HG03135 (cell line): ENCODE data around the gene PLPPR5.
"Not testable (repeated sequence)": the region's sequence is repeated elsewhere in the genome, so short reads cannot be mapped to it uniquely, and the experiment has no call there.

ENCODE experiments used
- ATAC-seq: cut with Tn5 transposase; IDR thresholded peaks from one replicate; pipeline ENCODE4 v1.9.1; 2021; ENCODE audit warnings: mild to moderate bottlenecking, moderate library complexity; ENCODE audit not compliant: unreplicated experiment

PLPPR5 gene, protein sequence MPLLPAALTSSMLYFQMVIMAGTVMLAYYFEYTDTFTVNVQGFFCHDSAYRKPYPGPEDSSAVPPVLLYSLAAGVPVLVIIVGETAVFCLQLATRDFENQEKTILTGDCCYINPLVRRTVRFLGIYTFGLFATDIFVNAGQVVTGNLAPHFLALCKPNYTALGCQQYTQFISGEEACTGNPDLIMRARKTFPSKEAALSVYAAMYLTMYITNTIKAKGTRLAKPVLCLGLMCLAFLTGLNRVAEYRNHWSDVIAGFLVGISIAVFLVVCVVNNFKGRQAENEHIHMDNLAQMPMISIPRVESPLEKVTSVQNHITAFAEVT

DNA sequence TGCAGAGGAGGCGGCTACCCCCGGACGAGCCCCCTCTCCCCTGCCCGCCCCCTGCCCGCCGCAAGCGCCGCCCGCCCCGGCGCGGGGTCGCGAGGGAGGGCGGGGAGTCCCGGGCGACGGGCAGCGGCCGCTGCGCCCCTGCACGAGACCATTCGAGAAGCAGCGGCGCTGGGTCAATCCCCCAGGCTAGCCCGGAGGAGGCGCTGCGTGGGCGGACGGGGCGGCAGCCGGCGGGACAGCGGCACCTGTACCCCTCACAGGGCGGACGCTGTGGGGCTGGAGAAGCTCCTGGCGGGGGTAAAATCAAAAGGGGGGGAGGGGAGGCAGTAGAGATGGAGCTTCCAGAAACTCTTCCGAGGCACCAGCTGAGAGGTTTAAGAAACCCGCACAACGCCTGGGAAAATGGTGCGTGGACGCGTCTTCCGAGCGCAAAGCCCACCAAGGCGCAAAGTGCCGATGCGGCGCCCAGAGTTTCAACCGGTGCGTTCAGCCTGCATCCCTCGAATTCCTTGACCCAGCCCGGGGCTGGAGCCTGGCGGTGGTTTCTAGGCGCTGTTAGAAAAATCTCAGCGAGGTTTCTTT, at the start of gene PLPPR5:
TSS of gene PLPPR5 (minus strand) at position 1 of the 582 bp plus-strand sequence. CDS start 190 bp downstream, outside the sequence.
- ATAC-seq, result no peak

DNA sequence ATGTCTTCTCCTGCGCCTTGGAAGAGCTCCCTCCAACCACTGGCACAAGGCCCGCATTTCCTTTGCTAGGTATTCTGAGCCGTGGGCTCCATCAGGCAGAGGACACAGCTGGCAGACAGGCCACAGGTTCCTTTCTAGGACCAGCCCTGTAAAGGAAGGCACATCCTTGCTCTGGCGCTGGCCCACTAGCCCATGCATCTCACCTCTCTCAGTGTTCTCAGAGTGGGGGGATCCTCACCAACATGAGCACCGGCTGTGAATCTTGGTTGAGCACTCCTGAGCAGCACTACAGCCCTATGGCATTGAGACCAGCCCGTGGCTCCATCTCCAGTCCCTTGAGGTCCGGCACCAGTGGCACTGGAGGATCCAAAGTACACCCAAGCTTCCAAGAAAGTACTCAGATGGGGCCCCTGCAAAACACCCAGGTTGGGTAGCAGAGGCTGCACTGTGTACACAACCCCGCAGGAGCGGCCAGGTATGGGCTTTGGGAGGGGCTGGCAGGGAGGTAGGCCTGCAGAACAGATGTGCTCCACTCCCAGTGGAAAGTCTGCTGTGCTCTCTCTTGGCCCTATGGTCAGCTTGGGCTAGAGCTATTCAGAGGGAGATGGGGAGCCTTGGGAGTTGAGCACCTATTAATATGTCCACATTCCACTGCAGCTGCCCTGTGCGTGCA, 47.1 kb upstream of the PLPPR5 start:
- no peak for ATAC-seq

DNA sequence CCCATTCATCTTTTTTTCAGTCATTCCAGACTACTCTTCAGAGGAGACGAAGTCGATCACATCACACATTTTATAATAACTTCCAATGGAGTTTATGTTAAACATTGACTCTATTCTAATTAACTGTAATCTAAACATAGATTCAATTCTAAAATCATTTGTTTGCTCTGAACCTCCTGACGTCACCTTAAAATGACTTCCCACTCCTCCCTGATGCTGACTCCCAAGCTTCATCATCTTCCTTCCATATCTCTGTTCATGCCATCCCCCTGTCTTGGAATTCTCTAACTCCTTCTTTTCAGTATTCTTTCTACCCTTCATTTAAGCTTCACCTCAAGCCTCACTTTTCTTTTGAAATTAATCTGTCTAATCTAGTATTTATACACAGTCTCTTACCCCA, 45.1 kb upstream of the PLPPR5 start:
- no peak for ATAC-seq

DNA sequence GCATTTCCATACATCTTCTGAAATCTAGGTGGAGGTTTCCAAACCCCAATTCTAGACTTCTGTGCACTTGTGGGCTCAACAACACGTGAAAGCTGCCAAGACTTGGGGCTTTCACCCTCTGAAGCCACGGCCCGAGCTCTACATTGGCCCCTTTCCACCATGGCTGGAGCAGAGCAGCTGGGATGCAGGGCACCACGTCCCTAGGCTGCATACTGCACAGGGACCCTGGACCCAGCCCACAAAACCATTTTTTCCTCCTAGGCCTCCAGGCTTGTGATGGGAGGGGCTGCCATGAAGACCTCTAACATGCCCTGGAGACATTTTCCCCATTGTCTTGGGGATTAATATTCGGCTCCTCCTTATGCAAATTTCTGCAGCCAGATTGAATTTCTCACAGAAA, 32.1 kb upstream of the PLPPR5 start:
- not testable (repeated sequence) for ATAC-seq

DNA sequence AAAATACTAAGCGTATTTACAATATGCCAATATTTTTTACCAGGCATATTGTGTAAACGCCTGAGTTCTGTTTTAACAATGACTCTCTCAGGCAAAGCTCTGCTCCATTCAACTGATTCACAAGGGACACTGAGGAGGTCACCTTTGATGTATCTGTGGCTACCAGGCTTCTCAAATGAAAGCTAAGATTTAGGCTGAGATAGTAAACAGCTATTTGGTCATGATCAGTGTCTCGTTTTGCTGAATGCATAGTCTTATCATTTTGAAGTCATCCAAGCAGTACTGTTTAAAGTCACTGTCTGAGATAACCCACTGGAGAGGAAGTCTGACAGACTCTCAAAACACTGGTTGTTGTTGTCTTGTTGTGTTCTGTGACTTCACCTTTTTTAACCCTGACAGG, 13.7 kb upstream of the PLPPR5 start:
- ATAC-seq, result no peak

DNA sequence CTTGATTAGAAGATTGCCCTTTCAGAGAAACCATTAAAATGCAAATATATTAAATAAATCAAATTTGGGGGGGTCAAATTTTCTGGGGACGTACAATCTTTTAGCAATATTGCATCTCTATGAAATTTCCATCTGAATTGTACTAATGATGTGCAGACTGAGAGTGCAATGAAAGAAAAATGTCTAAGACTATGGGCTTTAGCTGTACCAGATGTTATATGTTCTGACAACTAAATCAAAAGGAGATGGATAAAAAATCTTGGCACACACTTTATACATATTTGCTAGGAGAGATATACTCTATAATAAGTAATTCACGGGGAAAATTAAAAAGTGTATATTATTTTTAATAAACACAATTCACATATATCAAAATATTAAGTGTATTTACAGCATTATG, 13.0 kb upstream of the PLPPR5 start:
- no peak for ATAC-seq

DNA sequence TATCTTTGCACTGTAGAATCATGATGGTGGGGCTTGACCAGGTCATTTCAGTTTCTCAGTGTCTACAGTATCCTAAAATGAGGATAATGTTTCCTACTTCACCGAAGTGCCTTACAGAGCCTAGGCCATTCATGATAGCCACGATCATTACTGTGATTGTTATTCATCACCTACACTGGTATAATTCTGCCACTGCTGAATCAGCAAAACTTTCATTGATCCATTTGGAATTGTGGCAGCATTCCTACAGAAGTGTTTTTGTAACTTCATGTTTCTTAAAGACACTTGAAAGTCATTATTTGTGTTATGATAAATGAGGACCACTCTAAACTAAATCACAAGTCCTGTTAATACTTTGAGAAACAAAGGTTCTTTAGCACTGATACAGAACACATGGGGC, 6.0 kb upstream of the PLPPR5 start:
- no peak for ATAC-seq

DNA sequence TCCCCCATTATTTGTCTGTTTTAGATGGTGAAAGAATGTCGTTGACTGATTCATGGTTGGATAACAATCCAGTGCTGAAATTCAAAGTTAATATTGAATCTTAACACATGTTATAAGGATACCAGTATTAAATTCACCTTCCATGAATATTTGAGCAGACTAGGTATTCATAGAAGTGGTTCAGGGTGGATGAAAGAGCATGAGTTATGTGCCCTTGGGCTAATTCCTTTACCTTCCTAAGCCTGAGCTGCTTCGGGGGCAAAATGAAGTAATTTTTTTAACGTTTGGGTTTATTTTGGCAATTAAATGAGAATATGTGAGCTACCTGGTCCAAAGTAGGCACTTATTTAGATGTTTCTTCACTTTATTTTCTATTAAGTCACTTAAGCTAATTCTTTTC, 2.7 kb upstream of the PLPPR5 start:
- no peak for ATAC-seq

DNA sequence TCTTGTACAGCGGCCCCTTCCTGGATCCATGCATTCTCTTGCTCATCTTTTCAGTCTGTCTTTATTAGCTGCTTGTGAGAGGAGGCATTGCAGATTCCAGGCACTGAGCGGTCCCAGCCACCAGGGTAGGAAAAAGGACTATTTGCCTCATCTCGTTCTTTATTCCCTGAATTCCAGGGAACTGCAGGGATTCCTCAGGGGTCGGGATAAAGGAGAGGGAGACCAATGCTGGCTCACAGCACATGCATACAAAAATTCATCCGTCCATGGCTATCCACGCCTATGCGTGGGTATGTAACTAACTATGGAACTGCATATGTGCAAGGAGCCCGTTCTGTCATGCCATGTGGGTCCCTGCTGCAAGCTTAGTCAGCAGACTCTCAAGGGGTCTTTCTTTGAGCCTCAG, 879 bp upstream of the PLPPR5 start:
- ATAC-seq, result no peak

DNA sequence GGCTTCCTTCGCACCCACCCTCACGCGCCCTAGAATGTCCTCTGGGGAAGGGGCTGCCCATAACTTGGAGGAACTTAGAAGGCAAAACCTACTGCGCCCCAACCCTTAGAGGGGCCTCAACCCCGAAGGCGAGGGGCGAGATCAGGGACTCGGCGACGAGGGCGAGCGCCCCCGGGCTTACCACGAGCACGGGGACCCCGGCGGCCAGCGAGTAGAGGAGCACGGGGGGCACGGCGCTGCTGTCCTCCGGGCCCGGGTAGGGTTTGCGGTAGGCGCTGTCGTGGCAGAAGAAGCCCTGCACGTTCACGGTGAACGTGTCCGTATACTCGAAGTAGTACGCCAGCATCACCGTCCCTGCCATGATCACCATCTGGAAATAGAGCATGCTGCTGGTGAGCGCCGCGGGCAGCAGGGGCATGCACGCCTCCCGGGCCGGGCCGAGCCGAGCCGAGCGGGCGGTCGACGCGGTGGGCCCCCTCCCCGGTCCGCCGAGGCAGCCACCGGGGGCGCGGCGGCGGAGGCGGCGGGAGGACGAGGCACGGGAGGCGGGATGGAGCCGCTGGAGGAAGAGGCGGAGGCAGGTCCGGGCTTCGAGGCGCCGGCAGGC, 304 bp downstream of the PLPPR5 start:
- no peak for ATAC-seq

DNA sequence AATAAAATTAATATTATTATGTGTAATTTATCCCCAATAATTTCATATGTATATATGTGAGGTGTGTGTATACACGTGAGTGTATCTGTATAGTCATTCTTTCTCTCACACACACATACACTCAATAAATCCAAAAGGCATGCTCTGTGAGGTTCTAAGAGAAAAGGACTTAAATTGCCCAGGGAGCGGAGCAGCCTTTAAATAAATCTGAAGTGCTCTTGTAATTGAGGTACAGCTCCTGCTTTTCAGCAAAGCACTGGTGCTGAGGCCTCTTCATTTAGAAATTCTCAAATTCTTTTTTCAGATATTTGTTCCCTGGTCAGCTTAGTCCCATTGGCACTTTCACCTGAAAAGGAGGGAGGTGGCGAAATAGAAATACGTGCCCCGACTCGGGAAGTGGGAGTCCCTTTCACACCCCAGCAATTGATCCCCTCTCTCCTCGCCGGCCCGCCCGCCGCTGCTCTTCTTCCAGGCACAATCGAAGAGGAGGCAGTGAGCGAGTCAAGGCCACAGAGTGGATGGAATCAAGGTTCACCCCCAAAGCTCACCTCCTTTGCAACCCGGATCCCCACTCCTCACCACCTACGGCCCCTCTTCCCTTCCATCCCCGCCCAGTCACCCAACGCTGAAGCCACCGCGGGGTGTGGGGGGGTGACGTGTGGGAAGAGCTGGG, 944 bp downstream of the PLPPR5 start:
- no peak for ATAC-seq

DNA sequence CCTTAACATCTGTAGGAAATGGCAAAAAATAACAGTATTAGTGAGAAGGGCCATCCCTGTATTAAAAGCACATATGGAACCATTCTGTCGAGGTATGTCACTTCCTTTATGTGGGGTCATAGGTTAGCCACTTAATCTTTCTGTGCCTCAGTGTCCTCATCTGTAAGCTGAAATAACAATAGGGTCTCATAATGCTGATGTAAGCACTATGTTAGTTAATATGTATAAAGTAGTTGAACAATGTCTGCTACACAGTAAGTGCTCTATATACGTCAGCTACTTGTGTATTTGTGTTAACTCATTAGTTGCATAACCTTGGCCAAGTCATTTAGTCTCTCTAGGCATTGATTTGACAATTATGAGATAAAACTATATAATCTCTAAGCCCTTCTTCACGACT, 11.8 kb downstream of the PLPPR5 start:
- ATAC-seq, result no peak

DNA sequence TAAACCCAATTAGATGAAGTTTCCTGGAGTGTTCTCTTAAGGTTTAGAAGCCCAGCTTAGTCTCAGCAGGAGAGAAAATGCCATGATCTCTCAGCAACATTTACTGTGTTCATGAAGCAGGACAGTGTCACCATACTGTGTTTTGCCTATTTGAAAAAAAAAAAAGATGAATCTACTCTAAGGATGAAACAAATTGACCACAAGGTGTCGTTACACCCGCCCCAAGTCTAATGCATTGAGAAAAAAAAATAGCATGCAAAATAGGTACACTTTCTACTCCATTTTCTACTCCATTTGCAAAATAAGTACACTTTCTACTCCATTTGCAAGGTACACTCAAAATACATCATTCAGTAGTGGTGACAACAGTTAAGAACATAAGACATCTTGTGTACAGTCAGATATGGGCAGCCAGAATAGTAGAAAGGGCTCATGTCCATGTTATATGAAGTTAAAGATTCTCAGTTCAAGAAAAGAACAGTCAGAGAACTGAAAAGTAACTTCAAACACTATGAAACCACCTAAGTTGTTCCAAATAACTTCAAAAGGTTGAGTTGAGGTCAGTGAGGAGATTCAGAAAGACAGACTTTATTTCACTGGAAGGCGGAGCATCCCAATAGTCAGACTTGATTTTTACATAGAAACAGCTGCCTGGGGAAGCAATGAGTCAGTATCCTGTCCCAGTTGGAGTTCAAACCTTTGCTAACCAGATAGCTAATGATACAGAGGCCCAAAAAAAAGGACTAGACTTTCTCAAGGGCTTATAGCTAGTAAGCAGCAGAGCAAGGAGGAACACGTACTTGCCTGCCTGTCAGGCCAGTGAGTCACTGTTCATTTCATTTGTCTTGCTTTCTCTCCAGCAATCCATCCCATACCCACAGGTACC, 13.3 kb downstream of the PLPPR5 start:
- no peak for ATAC-seq

DNA sequence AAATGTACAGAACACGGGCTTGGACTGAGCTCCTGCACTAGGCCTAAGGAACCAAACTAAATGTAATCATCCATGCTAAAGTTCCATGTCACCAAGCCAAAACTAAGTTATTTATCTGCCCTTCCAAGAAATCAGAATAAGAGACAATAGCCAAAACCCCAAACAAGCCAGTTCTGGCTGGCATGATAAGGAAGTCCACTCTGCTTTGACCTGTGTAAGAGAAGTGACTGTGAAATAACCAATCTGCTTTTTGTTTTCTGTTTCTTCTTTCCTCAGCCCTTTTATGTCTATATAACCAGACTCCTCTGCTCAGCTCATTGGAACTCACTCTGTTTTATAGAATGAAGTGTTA, 15.1 kb downstream of the PLPPR5 start:
- ATAC-seq, result no peak

DNA sequence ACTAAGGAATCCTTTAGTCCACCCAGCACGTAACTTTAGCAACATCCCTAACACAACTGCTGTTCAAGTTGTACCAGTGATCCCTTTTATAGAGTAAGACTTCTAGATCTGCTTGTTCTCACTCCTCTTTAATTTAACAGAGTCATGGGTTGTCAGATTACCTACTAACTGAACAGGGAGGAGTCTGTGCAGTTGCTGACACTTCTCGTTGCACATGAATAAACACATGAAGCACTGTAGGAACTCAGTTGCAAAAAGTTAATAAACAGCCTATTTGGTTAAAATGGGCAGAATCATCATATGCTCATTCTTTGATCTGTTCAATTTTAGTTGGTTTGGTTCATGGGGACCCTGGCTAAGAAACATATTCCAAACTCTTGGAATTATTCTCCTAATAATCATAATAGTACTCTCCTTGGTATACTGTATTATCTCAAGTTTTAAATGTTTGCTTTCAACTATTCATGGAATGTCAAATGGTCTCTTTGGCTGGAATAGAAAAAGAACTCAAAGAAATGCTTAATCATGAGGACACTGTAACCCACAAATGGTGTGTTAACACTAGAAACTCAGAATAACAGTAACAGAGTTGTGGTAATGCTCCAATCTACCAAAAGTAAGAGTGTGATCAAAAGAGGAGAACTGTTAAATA, 15.6 kb downstream of the PLPPR5 start:
- ATAC-seq, result peak; percentile 55

DNA sequence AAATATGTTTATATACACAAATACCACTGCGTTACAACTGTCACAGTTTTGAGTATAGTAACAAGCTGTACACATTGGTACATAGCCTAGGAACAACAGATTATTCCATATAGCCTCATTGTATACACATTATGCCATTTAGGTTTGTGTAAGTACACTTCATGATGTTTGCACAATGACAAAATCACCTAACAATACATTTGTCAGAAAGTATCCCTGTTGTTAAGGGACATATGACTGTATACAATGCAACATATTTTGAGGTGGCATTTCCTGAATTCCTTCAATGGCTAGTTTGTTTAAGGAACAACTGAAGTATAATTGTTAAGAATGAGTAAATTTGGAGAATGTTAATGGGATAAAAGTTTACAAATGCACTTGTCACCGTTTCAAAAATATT, 19.0 kb downstream of the PLPPR5 start:
- ATAC-seq, result no peak

DNA sequence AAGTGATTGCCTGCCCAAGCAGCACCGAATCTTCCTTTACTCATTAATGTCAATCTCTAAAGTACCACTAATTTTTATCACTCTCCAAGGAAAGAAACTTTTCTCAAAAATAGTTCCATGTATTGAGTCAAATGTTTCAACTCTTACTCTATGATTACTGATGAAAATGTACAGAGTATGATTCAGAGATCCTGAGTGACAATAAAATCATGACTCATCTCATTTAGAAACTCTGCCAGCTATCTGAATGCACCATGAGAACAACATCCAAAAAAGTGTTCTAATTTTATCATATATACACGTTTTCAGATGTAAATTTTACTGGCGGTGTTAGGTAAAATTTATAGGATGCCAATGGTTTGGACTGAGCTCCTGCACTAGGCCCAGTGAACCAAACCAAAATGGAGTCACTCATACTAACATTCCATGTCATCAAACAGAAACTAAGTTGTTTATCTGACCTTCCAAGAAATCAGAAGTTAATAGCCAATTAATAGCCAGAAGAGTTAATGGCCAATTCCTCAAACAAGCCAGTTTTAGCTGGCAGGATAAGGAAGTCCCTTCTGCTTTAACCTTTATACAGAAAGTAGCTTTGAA, 22.6 kb downstream of the PLPPR5 start:
- no peak for ATAC-seq

DNA sequence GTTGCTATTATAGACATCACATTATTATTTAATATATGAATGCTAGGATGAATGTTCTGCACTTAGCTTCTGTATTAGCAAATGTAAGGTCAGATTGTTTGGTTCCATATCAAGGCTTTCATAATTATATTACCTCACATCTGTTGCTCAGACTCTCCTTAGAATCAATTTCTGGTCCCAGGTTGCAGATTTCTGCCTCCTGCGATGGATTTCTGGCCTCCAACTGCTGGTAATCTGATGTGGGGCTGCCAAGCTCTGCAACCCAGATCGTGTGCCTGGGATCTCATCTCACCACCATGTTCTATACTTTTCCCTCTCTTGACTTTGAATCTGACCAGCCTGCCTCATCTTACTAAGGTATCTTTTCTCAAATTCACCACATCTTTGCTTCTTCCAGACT, 25.2 kb downstream of the PLPPR5 start:
- ATAC-seq, result no peak

DNA sequence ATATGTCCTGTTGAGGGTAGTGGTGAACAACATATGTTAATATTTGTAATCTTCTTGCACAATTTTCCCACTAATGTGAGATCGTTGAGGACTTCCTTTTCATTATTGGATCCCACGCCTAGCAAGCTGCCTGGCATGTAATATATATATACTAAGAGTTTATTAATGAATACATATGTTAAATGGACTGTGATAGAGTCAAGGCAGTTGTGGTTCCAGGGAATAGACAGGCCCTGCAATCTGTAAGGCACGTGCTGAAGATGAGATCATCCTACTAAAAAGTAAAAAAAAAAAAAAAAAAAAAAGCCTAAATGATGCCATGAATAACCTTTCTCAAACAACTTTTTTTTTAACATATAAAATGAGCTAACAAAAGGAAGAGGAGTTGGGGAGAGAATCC, 28.9 kb downstream of the PLPPR5 start:
- no peak for ATAC-seq

DNA sequence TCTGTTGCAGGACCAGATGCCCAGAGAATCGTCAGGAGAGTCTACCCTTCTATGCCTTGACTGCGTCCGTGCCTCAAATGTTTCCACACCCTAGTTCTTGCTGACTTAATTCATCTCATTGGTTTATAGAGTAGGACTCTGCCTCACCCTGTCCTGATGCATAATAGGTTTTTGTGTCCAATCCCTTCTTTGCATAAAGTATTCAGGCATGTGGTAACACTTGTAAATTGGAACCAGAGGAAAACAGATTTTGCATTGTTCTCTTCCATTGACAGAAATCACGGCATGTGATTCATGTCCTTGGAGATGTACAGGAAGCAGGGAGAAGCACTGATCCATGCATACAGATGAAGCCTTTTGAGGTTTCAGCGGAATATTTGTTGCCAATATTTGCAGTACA, 29.5 kb downstream of the PLPPR5 start:
- ATAC-seq, result no peak
